BE2C (cell line): ENCODE measurements around the gene LIPK.

Source experiments
- DNase-seq: peaks from one replicate; pipeline ENCODE4 v3.0.0-alpha.2; 2020
- H3K27me3 ChIP-seq: fragments of 250-450 bp; sonication (Bioruptor Pico); 2 replicates; pipeline ENCODE4 v1.5.1; 2020; ENCODE audit warnings: mild to moderate bottlenecking
- H3K36me3 ChIP-seq: fragments of 250-450 bp; sonication (Bioruptor Pico); 2 replicates; pipeline ENCODE4 v1.5.1; 2020; ENCODE audit warnings: mild to moderate bottlenecking
- H3K4me1 ChIP-seq: fragments of 250-450 bp; sonication (Bioruptor Pico); 2 replicates; pipeline ENCODE4 v1.5.1; 2020
- H3K4me3 ChIP-seq: 2 replicates; pipeline ENCODE4 v1.5.1; 2011; ENCODE audit warnings: low read depth, low read length
- H3K9me3 ChIP-seq: fragments of 250-450 bp; sonication (Bioruptor Pico); 2 replicates; pipeline ENCODE4 v1.5.1; 2020
- TF ChIP-seq, protein P1 (sequence below): IDR thresholded peaks from 2 replicates; pipeline ENCODE4 v1.5.1; 2012; ENCODE audit warnings: mild to moderate bottlenecking, low read depth, low read length

Gene LIPK

DNA sequence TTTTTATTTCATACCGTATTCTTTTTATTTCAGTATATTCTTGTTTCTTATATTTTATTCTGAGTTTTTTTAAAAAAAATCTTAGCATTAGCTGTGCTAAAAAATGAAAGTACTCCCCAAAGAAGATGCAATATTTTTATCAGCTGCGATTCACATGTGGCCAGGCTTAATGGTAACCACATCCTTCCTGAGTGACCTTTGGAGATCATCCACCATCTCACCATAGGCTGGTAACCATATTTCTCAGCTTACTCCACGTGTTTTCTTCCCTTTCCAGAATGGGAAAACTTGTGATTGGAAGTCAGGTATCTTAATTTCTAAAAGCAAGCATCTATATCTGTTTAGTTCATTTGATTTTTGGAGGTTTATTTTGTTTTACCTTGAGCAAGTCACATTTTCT is 77.7 kb downstream of the LIPK start:
- TF ChIP-seq, protein P1, sequence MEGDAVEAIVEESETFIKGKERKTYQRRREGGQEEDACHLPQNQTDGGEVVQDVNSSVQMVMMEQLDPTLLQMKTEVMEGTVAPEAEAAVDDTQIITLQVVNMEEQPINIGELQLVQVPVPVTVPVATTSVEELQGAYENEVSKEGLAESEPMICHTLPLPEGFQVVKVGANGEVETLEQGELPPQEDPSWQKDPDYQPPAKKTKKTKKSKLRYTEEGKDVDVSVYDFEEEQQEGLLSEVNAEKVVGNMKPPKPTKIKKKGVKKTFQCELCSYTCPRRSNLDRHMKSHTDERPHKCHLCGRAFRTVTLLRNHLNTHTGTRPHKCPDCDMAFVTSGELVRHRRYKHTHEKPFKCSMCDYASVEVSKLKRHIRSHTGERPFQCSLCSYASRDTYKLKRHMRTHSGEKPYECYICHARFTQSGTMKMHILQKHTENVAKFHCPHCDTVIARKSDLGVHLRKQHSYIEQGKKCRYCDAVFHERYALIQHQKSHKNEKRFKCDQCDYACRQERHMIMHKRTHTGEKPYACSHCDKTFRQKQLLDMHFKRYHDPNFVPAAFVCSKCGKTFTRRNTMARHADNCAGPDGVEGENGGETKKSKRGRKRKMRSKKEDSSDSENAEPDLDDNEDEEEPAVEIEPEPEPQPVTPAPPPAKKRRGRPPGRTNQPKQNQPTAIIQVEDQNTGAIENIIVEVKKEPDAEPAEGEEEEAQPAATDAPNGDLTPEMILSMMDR = no peak
- no peaks in the 10 kb centered on the region for H3K27me3 ChIP-seq

DNA sequence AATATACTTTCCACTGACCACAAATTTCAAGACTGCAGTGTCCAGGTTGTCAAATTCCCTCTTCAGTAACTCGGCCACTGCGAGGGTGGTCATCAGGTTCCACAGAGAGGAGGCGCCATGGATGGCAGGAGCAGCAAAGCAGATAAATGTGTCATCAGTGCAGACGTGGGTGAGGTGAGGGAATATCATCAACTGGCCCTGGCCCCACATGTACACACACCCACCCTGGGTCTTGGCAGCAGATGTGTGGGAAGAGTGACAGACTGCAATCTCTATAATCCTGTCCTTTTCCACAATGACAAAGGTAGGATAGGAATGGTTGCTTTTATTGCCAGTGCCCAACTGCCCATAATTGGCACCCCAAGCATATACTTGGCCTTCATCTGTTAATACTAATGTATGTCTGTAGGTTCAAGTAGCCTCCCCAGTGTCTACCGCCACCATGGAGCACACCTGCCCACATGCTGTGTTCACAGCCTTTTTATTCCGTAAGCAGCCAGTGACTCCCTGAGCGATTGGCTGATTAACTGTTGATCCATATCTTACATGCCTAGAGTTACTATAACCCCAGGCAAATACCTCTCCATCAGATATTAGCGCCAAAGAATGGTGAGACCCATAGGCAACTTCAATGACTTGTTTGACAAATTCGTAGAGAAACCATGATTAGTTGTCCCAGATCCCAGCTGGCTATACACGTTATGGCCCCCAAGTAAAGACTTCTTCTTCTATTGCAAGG is 80.2 kb downstream of the LIPK start:
- H3K27me3 ChIP-seq = no peaks in the 10 kb centered on the region
- TF ChIP-seq, protein P1 = no peak
- no peaks in the 10 kb centered on the region for H3K36me3 ChIP-seq
- DNase-seq = no peak
- no peak overlapping the region for H3K4me3 ChIP-seq
- no peaks in the 10 kb centered on the region for H3K9me3 ChIP-seq
- no peaks in the 10 kb centered on the region for H3K4me1 ChIP-seq

More for the DNA sequence above, 77.7 kb downstream of the LIPK start:
- no peaks in the 10 kb centered on the region for H3K36me3 ChIP-seq
- DNase-seq = no peak
- H3K9me3 ChIP-seq = no peaks in the 10 kb centered on the region
- no peaks in the 10 kb centered on the region for H3K4me1 ChIP-seq
- no peak overlapping the region for H3K4me3 ChIP-seq

GRCh38 chr10:88787463-88787862 is 81.4 kb downstream of the LIPK start:
- no peaks in the 10 kb centered on the region for H3K4me1 ChIP-seq
- H3K36me3 ChIP-seq = no peaks in the 10 kb centered on the region
- no peak for DNase-seq
- no peaks in the 10 kb centered on the region for H3K9me3 ChIP-seq
- no peak overlapping the region for H3K4me3 ChIP-seq
- H3K27me3 ChIP-seq = no peaks in the 10 kb centered on the region
- TF ChIP-seq, protein P1 = no peak

GRCh38 chr10:88788924-88789323 is 82.9 kb downstream of the LIPK start:
- Histone ChIP-seq H3K4me3 (no peak overlapping the region), H3K27me3 (no peaks in the 10 kb centered on the region), H3K36me3 (no peaks in the 10 kb centered on the region), H3K4me1 (no peaks in the 10 kb centered on the region), H3K9me3 (no peaks in the 10 kb centered on the region)
- DNase-seq = no peak
- TF ChIP-seq, protein P1 = no peak

DNA sequence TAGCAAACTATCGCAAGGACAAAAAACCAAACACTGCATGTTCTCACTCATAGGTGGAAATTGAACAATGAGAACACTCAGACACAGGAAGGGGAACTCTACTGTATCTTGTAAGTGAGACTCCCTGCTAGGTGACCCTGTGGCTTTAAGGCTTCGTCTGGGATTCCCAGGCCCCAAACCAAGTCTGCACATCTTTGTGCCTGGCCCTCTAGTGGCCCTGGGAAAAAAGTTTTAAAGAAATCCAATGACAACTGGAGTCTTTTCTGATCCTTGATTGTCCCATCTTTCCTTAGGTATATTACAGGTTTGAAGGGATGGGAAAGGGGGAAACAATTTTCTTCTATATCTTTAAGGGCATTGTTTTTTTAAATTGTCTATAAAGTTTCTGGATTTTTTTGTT is 85.9 kb downstream of the LIPK start:
- TF ChIP-seq, protein P1 = peak; percentile 71
- Histone ChIP-seq H3K4me3 (no peak overlapping the region), H3K27me3 (no peaks in the 10 kb centered on the region), H3K36me3 (no peaks in the 10 kb centered on the region), H3K9me3 (no peaks in the 10 kb centered on the region), H3K4me1 (no peaks in the 10 kb centered on the region)
- DNase-seq = peak; percentile 28

- Histone ChIP-seq H3K4me3 (no peak overlapping the region), H3K4me1 (no peaks in the 10 kb centered on the region), H3K36me3 (no peaks in the 10 kb centered on the region), H3K27me3 (no peaks in the 10 kb centered on the region), H3K9me3 (no peaks in the 10 kb centered on the region)
- TF ChIP-seq, protein P1 = no peak
- DNase-seq = no peak
These were observed 86.6 kb downstream of the LIPK start for GRCh38 chr10:88792661-88793060.
